Esophagus muscularis mucosa (tissue), 4 donors: Measurements from ENCODE around the gene VDR.

Experiments
- EP300 ChIP-seq: sonication (generic); formaldehyde crosslinking; IDR thresholded peaks from one replicate; pipeline ENCODE4 v1.6.1; 2017; ENCODE audit warnings: antibody characterized with exemption
- POLR2A ChIP-seq: fragments of 450-650 bp; IDR thresholded peaks from one replicate; pipeline ENCODE4 v1.6.1; 2017; ENCODE audit warnings: antibody characterized with exemption, moderate library complexity, mild to moderate bottlenecking, low read depth
- TF ChIP-seq, protein P1 (sequence below), 3 experiments: fragments of 200-600 bp in 2 of 3; fragments of 450-650 bp in 1 of 3; sonication (generic) in 2 of 3; IDR thresholded peaks; one replicate each; pipeline ENCODE4 v1.5.1; 2017 to 2019; ENCODE audit warnings: antibody characterized with exemption in 3 of 3, mild to moderate bottlenecking in 2 of 3, moderate library complexity in 1 of 3

DNA sequence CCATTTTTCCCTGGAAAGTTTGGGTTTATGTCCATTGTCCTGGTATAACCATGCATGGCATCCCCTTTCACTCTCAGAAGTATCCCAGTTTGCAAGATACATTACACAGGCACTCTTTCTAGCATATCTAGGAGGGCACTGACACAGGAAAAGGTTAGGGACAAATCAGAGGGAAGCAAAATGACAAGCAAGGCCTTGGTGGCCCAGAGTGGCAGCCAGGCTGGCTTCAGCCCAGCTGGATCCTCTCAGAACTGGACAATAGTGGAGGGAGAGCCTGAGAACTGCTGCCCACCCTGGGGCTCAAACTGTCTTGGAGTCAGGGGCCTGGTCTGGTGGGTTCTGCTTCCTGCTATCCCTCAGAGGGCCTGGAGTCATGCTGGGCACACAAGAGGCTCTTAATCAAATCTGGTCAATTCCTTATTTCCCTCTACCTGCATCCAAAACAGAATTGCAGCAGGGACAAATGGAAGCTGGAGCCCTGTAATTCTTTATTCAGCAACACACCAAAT lies 2.6 kb downstream of the VDR start:
- TF ChIP-seq, protein P1, sequence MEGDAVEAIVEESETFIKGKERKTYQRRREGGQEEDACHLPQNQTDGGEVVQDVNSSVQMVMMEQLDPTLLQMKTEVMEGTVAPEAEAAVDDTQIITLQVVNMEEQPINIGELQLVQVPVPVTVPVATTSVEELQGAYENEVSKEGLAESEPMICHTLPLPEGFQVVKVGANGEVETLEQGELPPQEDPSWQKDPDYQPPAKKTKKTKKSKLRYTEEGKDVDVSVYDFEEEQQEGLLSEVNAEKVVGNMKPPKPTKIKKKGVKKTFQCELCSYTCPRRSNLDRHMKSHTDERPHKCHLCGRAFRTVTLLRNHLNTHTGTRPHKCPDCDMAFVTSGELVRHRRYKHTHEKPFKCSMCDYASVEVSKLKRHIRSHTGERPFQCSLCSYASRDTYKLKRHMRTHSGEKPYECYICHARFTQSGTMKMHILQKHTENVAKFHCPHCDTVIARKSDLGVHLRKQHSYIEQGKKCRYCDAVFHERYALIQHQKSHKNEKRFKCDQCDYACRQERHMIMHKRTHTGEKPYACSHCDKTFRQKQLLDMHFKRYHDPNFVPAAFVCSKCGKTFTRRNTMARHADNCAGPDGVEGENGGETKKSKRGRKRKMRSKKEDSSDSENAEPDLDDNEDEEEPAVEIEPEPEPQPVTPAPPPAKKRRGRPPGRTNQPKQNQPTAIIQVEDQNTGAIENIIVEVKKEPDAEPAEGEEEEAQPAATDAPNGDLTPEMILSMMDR (IDR thresholded peaks at IDR 0.05) = no peak
- TF ChIP-seq POLR2A = no peak
- TF ChIP-seq EP300 = no peak
